Progenitor cell of endocrine pancreas (in vitro differentiated cells): ENCODE data around the gene SLC2A11. TPM values are rescaled to one million over a fixed set of nuclear protein-coding genes. Genes with fewer than 3 reads are reported as not detected.
"Not testable (repeated sequence)": the region's sequence is repeated elsewhere in the genome, so short reads cannot be mapped to it uniquely, and the experiment has no call there.

Experiments
- DNase-seq: peaks from one replicate; pipeline ENCODE4 v3.0.0; 2021; ENCODE audit warnings: low spot score; ENCODE audit not compliant: unreplicated experiment
- H3K27ac Mint-ChIP-seq: 2 replicates; pipeline ENCODE4 v1.8.0; 2021; ENCODE audit warnings: mild to moderate bottlenecking, moderate library complexity, mixed read lengths
- H3K27me3 Mint-ChIP-seq: 2 replicates; pipeline ENCODE4 v1.8.0; 2021; ENCODE audit warnings: mixed read lengths
- H3K36me3 Mint-ChIP-seq: 2 replicates; pipeline ENCODE4 v1.8.0; 2022; ENCODE audit warnings: mixed read lengths; ENCODE audit not compliant: insufficient read depth
- H3K4me1 Mint-ChIP-seq: 2 replicates; pipeline ENCODE4 v1.8.0; 2021; ENCODE audit warnings: low read depth, mixed read lengths
- H3K4me3 Mint-ChIP-seq: 2 replicates; pipeline ENCODE4 v1.8.0; 2021; ENCODE audit warnings: low read depth, mild to moderate bottlenecking, moderate library complexity, mixed read lengths
- H3K9me3 Mint-ChIP-seq: 2 replicates; pipeline ENCODE4 v1.8.0; 2021; ENCODE audit warnings: low read depth, mixed read lengths
- CTCF ChIP-seq: fragments of 200-600 bp; sonication (generic); IDR thresholded peaks from one replicate; pipeline ENCODE4 v1.5.0; 2021; ENCODE audit warnings: antibody characterized with exemption, mild to moderate bottlenecking; ENCODE audit not compliant: unreplicated experiment
- total RNA-seq: library from RNA; stranded (reverse); gene quantifications from 2 replicates; pipeline ENCODE4 v1.2.1, GENCODE V29; 2021

Gene SLC2A11
- total RNA-seq, 1 donor from 2014 or later = 39.7 TPM

DNA sequence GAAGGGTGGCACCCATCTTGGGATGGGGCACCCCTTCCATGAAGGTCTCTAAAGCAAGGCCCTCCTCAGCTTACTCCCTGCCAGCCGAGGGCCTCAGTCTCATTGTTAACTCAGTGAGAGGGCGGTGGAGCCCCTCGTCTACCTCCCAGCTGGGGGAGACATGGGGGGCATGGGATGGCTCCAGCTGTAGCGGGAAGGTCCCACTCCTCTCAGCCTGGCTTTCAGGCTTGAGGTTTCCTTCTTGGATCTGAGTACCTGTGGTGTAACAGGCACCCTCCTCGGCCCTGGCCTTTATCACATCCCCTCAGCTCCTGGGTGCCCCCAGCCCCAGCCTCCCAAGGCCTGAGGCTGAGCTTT, 38.5 kb downstream of the SLC2A11 start:
- Mint-ChIP-seq H3K4me3 (peak overlapping the region; percentile 94), H3K27me3 (no peaks in the 10 kb centered on the region), H3K9me3 (peaks cover 10% of the 10 kb centered on the region), H3K36me3 (peaks cover 18% of the 10 kb centered on the region), H3K4me1 (peaks cover 9% of the 10 kb centered on the region), H3K27ac (no peak overlapping the region)
- no peak for TF ChIP-seq CTCF
- DNase-seq = no peak

GRCh38 chr22:23896523-23897186, 39.0 kb downstream of the SLC2A11 start:
- H3K4me3 Mint-ChIP-seq = peak overlapping the region; percentile 38
- TF ChIP-seq CTCF = no peak
- H3K9me3 Mint-ChIP-seq = peaks cover 11% of the 10 kb centered on the region
- H3K4me1 Mint-ChIP-seq = peaks cover 9% of the 10 kb centered on the region
- no peaks in the 10 kb centered on the region for H3K27me3 Mint-ChIP-seq
- no peak for DNase-seq
- H3K36me3 Mint-ChIP-seq = peaks cover 19% of the 10 kb centered on the region
- no peak overlapping the region for H3K27ac Mint-ChIP-seq

- no peaks in the 10 kb centered on the region for H3K27me3 Mint-ChIP-seq
- no peak for DNase-seq
- H3K4me3 Mint-ChIP-seq = peak overlapping the region; percentile 38
- H3K36me3 Mint-ChIP-seq = peaks cover 19% of the 10 kb centered on the region
- peaks cover 11% of the 10 kb centered on the region for H3K9me3 Mint-ChIP-seq
- TF ChIP-seq CTCF = no peak
- peaks cover 9% of the 10 kb centered on the region for H3K4me1 Mint-ChIP-seq
- no peak overlapping the region for H3K27ac Mint-ChIP-seq
Measured at GRCh38 chr22:23897320-23897719, 39.6 kb downstream of the SLC2A11 start.

DNA sequence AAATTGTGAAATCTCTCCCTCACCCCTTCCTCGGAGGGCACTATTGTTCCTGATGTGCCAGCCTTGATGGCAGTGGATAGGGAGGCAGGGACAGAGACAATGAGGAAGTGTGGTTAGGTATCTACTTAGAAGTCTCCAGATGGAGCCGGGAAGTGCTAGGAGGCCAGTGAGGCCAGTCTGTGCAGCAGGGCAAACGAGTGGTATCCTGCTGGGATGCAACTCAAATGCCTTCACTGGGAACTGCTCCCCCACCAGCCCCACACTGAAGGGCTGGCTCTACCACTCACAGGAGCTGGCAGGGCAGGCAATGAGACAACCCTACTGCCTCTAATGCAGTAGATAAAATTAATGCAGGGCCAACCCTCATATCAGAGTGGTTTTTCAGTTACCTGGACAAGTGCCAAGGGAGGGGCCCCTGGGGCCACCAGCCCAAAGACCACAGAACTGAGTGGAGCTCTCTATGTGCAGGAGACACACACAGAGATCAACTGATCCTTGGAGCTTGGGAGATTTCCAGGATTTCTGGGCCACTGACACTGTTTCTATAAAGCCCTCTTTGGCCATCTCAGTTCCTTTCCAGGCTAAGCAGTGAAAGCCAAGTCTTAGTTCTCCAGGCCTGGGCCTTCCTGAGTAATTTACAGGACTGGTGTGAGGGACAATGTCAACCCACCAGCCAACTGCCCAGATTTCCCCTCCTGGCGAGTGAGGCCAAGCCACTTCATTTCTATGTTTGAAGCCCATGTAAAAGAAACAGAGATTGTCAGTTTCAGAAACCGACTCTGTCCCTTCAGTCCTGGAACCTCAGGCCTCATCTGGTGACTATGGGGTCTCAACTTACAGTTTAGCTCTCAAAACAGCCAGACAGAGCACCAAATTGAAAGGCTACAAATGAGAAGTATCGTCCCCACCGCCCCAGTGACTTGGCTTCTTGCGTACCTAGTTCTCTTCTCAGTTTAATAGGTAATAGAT, 40.6 kb downstream of the SLC2A11 start:
- TF ChIP-seq CTCF = no peak
- H3K9me3 Mint-ChIP-seq = peaks cover 11% of the 10 kb centered on the region
- no peak overlapping the region for H3K27ac Mint-ChIP-seq
- H3K36me3 Mint-ChIP-seq = peaks cover 19% of the 10 kb centered on the region
- H3K27me3 Mint-ChIP-seq = no peaks in the 10 kb centered on the region
- no peak for DNase-seq
- H3K4me1 Mint-ChIP-seq = peaks cover 9% of the 10 kb centered on the region
- no peak overlapping the region for H3K4me3 Mint-ChIP-seq

DNA sequence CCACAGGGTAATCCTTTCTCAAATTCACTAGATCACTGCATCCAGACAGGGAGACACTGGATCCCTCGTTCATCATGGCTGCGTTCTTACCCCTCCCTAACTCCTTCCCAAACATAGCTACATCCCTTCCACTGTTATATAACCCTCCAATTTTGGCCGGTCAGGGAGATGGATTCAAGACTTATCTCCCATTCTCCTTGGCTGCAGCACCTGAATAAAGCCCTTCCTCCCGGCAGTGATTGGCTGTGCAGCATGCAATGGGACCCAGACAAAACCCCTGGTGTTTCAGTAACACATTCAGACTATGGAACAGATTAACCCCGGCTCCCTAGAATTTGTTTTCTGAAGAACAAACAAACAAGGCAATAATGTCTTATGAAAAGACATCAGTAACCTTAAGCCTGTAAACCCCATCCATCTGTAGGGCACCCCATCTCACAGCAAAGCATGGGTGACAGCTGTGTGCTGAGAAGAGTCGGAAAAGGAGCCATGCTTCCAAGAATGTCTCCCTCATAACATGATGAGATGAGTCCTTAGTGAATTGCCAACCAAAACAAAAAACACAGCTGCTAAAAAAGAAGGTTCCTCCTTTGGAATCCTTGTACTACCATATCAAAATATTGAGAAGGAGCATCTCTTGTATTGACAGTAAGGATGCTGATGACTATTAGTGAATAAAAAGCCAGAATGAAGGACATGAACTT, 41.5 kb downstream of the SLC2A11 start:
- no peak for TF ChIP-seq CTCF
- Mint-ChIP-seq H3K27ac (no peak overlapping the region), H3K4me1 (peaks cover 9% of the 10 kb centered on the region), H3K36me3 (peaks cover 19% of the 10 kb centered on the region), H3K27me3 (no peaks in the 10 kb centered on the region), H3K4me3 (no peak overlapping the region), H3K9me3 (peaks cover 11% of the 10 kb centered on the region)
- no peak for DNase-seq

DNA sequence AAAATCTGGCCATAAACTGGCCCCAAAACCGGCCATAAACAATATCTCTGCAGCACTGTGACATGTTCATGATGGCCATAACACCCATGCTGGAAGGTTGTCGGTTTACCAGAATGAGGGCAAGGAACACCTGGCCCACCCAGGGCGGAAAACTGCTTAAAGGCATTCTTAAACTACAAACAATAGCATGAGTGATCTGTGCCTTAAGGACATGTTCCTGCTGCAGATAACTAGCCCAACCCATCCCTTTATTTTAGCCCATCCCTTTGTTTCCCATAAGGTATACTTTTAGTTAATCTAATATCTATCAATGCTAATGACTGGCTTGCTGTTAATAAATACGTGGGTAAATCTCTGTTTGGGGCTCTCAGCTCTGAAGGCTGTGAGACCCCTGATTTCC, 42.6 kb downstream of the SLC2A11 start:
- DNase-seq, H3K27ac Mint-ChIP-seq, H3K4me3 Mint-ChIP-seq, H3K27me3 Mint-ChIP-seq: not testable (repeated sequence)
- Mint-ChIP-seq H3K36me3 (peaks cover 19% of the 10 kb centered on the region), H3K9me3 (peaks cover 11% of the 10 kb centered on the region), H3K4me1 (peaks cover 18% of the 10 kb centered on the region)
